Activated T-helper 2 cell treated with anti-CD3 and anti-CD28 coated beads, Interferon-gamma antibody, Interleukin-2, Interleukin-4, amounts not matched to agents 10 μg/mL and 5 μg/mL and 100 μg/mL, durations not matched to agents 14 hours and 24 hours and 36 hours (primary cell): ENCODE measurements around the gene ZNF747. TPM values are rescaled to one million over a fixed set of nuclear protein-coding genes. Genes with fewer than 3 reads are reported as not detected.
"Not testable (repeated sequence)": the region's sequence is repeated elsewhere in the genome, so short reads cannot be mapped to it uniquely, and the experiment has no call there.

Experiments used
- DNase-seq: peaks from one replicate; pipeline ENCODE4 v3.0.0; 2021; ENCODE audit warnings: low spot score
- H3K27ac Mint-ChIP-seq: one replicate; pipeline ENCODE4 v1.8.0; 2021; ENCODE audit warnings: mixed read lengths
- H3K27me3 Mint-ChIP-seq: one replicate; pipeline ENCODE4 v1.8.0; 2021; ENCODE audit warnings: low read depth, mixed read lengths
- H3K36me3 Mint-ChIP-seq: one replicate; pipeline ENCODE4 v1.8.0; 2021; ENCODE audit warnings: low read depth, mixed read lengths
- H3K4me1 Mint-ChIP-seq: one replicate; pipeline ENCODE4 v1.8.0; 2021; ENCODE audit warnings: low read depth, mixed read lengths
- H3K4me3 Mint-ChIP-seq: one replicate; pipeline ENCODE4 v1.8.0; 2021; ENCODE audit warnings: low read depth, mild to moderate bottlenecking, moderate library complexity, mixed read lengths
- H3K9me3 Mint-ChIP-seq: one replicate; pipeline ENCODE4 v1.8.0; 2021; ENCODE audit warnings: mixed read lengths
- intact Hi-C: fragments of 100-400 bp; cut with micrococcal nuclease; formaldehyde crosslinking; loops from one replicate; pipeline ENCODE4 v1.15.1; 2023
- total RNA-seq: library from RNA; stranded (reverse); gene quantifications from 2 replicates; pipeline ENCODE4 v1.2.3, GENCODE V29; 2022

The ZNF747 gene
- total RNA-seq, 1 donor from 2014 or later: 11.8 TPM

DNA sequence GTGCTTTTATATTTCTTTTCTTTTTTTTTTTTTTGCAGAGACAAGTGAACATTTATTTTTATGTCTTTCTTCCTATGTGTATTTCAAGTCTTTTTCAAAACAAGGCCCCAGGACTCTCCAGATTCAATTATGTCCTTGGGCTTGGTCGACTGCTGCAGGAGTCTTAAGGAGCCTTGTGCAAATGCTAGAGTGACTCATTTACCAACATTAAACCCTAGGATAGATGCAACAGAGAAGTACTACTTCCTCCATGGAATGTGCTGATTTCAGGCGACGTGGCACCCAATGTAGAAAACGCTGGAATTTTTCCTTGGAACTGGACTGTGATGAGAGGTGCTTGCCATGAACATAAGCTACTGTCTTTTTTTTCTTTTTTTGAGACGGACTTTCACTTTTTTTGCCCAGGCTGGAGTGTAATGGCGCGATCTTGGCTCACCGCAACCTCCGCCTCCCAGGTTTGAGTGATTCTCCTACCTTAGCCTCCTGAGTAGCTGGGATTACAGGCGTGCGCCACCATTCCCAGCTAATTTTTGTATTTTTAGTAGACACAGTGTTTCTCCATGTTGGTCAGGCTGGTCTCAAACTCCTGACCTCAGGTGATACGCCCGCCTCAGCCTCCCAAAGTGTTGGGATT lies 1.9 kb upstream of the ZNF747 start:
- Mint-ChIP-seq H3K27ac (peak overlapping the region; percentile 100), H3K4me3 (peak overlapping the region; percentile 99), H3K4me1 (peaks cover 21% of the 10 kb centered on the region), H3K36me3 (peaks cover 38% of the 10 kb centered on the region)
- intact Hi-C loops: loop anchor here (5.0 kb wide), 1 partner anchor 91 kb away; no protein-coding TSS in a partner anchor
- DNase-seq, H3K27me3 Mint-ChIP-seq, H3K9me3 Mint-ChIP-seq: not testable (repeated sequence)

DNA sequence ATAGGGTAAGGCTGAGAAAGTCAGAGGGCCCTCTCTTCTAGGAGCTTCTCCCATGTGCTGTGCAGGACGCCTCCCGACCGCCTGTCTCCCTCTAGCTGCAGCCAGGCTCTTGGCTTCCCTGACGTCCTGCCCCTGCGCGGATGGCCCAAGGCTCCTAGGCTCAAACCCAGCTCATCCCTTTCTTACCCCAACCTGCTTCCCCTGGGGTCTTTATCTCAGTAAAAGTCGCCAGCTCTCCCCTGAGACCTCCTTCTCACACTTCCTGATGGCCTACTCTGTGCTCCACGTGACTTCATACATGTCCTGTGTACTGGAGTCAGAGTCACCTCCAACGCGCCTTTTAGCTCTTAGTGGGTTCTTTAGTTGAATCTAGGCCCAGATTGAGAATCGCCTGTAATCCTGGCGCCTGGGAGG lies 1.1 kb upstream of the ZNF747 start:
- Mint-ChIP-seq H3K27ac (peak overlapping the region; percentile 100), H3K4me3 (peak overlapping the region; percentile 99), H3K27me3 (no peaks in the 10 kb centered on the region), H3K36me3 (peaks cover 42% of the 10 kb centered on the region), H3K9me3 (no peaks in the 10 kb centered on the region), H3K4me1 (peaks cover 21% of the 10 kb centered on the region)
- intact Hi-C loops: loop anchor here (1.0 to 5.0 kb wide), 6 partner anchors 8 to 92 kb away; partner anchors contain the start of genes ZNF764 and ZNF785
- DNase-seq: peak; percentile 62

DNA sequence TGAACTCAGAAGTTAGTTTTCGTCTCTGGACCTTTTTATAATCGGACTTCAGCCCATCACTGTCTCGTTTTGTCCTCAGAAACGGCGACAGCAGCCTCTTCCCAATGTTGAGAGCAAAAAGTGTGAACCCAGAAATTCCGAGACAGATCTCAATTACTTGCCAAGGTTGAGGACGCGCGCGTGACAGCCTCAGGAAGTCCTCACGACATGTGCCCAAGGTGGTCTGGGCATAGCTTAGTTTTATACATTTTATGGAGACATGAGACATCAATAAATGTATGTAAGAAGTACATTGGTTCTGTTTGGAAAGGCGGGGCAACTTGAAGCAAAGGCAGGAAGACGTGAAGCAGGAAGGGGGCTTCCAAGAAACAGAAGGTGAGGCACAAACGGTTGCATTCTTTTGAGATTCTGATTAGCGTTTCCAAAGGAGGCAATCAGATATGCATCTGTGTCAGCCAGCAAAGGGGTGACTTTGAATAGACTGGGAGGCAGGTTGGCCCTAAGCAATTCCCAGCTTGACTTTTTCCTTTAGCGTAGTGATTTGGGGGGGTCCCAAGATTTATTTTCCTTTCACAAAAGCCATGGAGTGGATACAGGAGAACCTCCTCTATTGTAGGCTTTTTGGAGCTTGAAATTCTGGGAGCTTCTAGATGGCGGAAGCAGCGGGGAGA lies 583 bp upstream of the ZNF747 start:
- intact Hi-C loops: loop anchor here (1.0 to 5.0 kb wide), 6 partner anchors 8 to 92 kb away; partner anchors contain the start of genes ZNF764 and ZNF785
- Mint-ChIP-seq H3K4me1 (peaks cover 23% of the 10 kb centered on the region), H3K27ac (peak overlapping the region; percentile 100), H3K4me3 (peak overlapping the region; percentile 99), H3K27me3 (no peaks in the 10 kb centered on the region), H3K9me3 (no peaks in the 10 kb centered on the region), H3K36me3 (peaks cover 42% of the 10 kb centered on the region)
- no peak for DNase-seq

DNA sequence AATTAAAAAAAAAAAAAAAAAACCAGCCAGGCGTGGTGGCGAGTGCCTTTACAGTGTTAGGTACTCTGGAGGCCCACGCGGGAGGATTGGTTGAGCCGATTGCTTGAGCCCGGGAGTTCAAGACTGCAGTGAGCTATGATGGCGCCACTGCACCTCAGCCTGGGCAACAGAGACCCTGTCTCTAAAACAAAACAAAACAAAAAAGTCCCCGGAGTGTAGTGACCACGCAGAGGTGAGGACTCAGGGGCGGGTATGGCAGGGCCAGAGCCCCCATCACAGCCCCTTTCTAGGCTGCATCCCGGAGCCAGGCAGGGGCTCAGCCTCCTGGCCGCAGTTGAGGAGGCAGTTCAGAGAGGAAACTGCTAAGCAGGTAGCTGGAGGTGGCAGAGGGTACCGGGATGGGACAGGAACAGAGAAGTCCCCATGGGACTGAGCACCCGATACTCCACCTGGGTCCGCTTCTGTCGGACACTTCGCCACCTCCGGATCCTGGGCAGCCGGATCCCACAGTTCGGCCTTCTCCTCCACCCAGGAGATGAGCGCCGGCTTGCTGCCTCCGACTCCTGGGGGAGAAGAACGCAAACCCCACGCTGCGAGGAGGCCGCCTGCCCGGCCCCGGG lies 800 bp downstream of the ZNF747 start:
- no peak for DNase-seq
- H3K4me1 Mint-ChIP-seq: peaks cover 27% of the 10 kb centered on the region
- intact Hi-C loops: loop anchor here (2.0 kb wide), 1 partner anchor 65 kb away; no protein-coding TSS in a partner anchor
- no peaks in the 10 kb centered on the region for H3K27me3 Mint-ChIP-seq
- peak overlapping the region; percentile 99 for H3K4me3 Mint-ChIP-seq
- peak overlapping the region; percentile 92 for H3K27ac Mint-ChIP-seq
- no peaks in the 10 kb centered on the region for H3K9me3 Mint-ChIP-seq
- H3K36me3 Mint-ChIP-seq: peaks cover 42% of the 10 kb centered on the region

DNA sequence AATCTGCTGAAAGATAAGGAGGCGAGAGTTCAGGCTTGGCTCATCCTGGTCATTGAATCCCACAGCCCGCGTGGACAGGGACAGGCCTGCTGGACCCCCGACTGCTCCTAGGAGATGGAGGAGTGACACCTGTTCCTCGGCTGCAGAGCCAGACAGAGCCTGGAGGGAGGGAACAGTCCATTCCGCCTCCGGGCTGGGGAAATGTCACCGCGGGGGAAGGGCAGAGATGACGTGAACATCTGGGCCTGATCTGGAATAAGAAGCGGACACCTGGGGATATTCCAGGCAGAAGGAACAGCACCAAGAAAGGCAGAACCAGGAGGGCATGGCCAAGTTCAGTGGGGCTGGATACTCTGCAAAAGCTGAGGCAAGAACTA lies 1.5 kb downstream of the ZNF747 start:
- Mint-ChIP-seq H3K9me3 (no peaks in the 10 kb centered on the region), H3K27me3 (no peaks in the 10 kb centered on the region), H3K27ac (peak overlapping the region; percentile 81), H3K4me1 (peaks cover 31% of the 10 kb centered on the region), H3K36me3 (peaks cover 41% of the 10 kb centered on the region), H3K4me3 (peak overlapping the region; percentile 81)
- no peak for DNase-seq
- intact Hi-C loops: no loop called here

DNA sequence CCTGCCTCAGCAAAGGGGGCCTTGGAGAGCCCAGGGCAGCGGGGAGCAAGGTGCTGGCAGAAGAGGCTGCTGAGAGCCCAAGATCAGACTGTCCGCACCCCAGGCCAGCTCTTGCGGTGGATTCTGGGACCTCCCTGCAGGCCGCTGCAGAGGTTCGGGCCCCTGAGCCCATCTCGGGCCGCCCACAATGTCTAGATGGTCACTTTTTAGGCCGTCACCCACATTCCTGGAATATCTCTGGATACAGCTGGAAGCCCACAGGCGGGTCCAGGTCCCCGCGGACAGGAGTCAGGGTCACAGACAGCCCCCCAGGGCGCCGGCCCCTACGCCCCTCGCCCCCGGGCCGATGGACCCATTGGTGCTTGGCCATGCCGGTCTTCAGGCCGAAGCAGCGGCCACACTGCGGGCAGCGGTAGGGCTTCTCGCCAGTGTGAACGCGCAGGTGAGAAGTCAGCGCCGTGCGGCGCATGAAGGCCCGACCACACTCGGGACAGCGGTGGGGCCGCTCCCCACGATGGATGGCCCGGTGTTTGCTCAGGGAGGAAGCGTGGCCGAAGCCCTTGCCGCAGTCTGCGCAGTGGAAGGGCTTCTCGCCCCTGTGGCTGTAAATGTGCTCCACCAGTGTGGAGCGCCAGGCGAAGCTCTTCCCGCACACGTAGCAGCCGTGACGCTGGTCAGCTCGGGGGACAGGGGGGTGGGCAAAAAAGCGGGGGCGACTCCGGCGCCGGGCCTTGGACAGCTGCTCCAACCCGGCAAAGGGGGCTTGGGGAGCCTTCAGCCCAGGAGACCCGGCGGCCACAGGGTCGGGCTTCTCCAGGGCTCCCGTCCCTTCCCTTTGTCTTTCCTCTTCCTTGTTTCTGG lies 2.1 kb downstream of the ZNF747 start:
- no peak for DNase-seq
- no peaks in the 10 kb centered on the region for H3K27me3 Mint-ChIP-seq
- intact Hi-C loops: no loop called here
- peak overlapping the region; percentile 81 for H3K27ac Mint-ChIP-seq
- peaks cover 34% of the 10 kb centered on the region for H3K36me3 Mint-ChIP-seq
- no peaks in the 10 kb centered on the region for H3K9me3 Mint-ChIP-seq
- H3K4me1 Mint-ChIP-seq: peaks cover 33% of the 10 kb centered on the region
- peak overlapping the region; percentile 81 for H3K4me3 Mint-ChIP-seq

DNA sequence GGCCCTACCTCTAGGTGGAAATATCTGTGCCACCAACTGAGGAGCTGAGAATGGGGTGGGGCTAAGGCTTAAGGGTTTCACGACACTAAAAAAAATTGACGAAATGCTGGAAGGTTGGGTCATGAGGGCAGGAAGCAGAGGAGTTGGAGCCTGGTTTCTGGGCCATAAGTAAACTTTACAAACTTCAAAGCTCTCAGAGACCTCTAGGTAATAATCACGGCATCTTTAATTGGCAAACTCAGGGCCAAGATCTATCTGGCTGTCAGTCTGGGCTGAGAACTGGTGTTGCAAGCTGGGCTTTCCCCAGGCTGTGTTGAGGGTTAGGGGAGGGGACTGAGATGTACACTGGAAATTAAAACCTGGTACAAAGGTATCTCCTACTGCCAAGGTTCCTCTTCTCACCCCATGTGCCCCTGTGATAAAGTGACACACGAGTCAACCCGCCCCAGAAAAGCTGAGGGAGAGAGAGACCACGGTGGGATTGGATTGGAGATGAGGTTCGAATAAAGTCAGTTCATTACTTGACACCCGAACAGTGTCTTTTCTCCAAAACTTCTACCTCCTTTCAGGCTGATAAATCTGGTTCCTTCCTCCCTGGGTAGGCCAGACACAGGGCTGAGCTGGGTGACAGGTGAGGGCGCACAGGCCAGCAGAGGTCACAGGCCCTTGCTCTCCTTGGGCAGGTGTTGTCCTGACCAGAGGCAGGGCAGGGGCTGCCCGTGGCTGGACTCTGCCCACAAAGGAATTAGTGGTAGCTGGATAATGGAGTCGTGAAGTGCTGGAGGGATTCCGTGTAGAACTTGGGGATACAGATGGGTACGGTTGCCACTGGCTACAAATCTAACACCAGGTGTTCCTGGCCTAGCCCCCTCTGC lies 4.3 kb downstream of the ZNF747 start:
- Mint-ChIP-seq H3K4me1 (peaks cover 27% of the 10 kb centered on the region), H3K4me3 (no peak overlapping the region), H3K27ac (peak overlapping the region; percentile 22), H3K36me3 (peaks cover 20% of the 10 kb centered on the region), H3K27me3 (no peaks in the 10 kb centered on the region), H3K9me3 (no peaks in the 10 kb centered on the region)
- intact Hi-C loops: no loop called here
- DNase-seq: no peak

DNA sequence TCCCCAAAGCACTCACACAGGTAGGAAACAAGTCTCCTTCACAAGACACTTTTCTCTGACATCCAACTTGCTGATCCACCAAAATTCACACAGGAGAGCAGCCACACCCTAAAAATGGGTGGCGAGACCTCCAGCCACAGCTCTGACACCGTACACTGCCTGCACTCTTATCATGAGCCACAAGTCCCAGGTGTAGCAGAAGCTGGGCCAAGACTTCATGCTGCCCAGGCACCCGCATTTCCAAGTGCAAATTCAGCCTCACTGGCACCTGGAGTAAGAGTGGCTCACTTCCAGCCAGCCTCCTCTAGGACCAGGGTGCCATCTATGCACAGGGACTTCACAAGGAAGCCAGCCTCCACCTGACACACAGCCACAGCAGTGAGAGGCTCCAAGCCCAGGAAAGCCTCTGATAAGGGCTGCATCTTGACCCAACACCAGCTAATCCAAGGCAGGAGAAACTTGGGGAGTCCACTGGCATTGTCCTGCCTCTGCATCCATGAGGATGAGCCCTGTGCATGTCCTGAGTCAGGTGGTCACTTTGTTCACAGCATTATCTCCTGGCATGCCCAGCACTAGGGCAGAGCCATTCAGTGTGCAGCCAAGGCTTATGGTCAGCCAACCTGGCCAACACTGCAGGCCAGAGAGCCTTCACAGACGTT lies 5.7 kb downstream of the ZNF747 start:
- Mint-ChIP-seq H3K27ac (no peak overlapping the region), H3K36me3 (peaks cover 14% of the 10 kb centered on the region), H3K9me3 (no peaks in the 10 kb centered on the region), H3K27me3 (no peaks in the 10 kb centered on the region), H3K4me1 (peaks cover 24% of the 10 kb centered on the region), H3K4me3 (peak overlapping the region; percentile 30)
- DNase-seq: no peak
- intact Hi-C loops: loop anchor here (5.0 kb wide), 3 partner anchors 82 to 157 kb away; partner anchors contain the start of genes DCTPP1, MYL11, SEPHS2 and TBC1D10B

DNA sequence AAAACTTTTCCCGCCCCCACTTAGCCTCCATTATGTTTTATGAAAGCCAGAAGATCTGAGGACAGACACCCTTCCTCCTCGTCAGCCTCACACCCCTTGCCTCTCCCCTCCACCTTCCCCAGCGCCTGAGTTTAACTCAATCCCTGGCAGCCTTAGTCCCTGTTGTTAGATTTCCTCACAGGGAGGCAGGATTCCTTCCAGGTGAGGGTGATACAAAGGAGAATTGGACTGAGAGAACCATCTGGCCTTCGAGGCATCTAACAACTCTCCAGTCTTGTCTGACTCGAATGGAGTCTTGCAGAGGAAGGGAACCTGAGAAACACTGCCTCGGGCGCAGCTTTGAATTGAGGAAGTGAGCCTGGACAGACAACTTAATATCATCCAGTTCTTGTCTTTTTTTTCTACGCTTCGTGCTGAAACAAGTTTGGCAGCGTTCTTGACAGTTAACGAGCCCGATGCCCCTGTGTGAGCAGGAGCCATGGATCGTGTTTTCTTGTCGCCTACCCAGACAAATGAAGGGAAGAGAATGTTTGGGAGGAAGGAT lies 7.0 kb downstream of the ZNF747 start:
- intact Hi-C loops: loop anchor here (1.0 to 5.0 kb wide), 7 partner anchors 8 to 155 kb away; partner anchors contain the start of genes DCTPP1, FBRS, ITGAL and MYL11
- H3K9me3 Mint-ChIP-seq: no peaks in the 10 kb centered on the region
- peaks cover 11% of the 10 kb centered on the region for H3K36me3 Mint-ChIP-seq
- no peak for DNase-seq
- peak overlapping the region; percentile 84 for H3K4me3 Mint-ChIP-seq
- H3K27ac Mint-ChIP-seq: peak overlapping the region; percentile 67
- peaks cover 20% of the 10 kb centered on the region for H3K4me1 Mint-ChIP-seq
- no peaks in the 10 kb centered on the region for H3K27me3 Mint-ChIP-seq

DNA sequence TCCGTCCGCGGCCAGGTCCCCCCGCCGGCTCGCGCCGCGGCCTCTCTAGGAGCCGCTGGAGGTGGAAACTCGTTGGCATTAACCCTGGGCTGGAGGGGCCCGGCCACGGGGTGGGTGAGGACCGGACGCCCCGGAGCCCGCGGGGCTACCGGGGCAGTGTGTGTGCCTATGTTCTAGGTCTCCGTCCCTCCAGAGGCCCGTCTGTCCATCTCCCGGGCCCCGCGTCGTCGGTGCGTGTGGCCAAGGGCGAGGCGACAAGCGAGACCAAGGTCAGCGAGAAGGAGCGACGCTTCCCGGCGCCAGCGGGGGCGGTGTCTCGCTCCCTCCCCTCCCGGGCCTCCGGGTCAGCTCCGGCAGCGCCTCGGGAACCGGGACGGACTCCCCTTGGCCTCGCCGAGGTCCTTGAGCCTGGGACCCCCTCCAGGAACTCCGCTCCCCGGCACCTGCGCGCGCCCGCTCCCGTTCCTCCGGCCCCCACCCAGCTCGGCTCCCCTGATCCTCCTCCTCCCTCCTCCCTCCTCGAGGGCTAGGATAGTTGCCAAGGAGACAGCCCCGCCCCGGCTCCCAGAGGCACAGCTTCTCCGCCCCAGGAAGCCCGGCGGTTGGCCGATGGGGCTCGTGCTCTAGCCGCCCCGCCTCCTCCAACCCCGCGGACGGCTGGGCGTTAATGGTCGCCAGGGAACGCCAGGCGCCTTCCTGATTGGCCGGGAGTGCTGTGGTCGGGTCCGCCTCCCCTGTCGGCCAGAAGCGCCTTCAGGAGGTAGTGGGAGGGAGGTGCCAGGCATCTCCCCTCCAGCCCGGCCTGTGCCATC lies 7.6 kb downstream of the ZNF747 start:
- peaks cover 14% of the 10 kb centered on the region for H3K36me3 Mint-ChIP-seq
- no peaks in the 10 kb centered on the region for H3K27me3 Mint-ChIP-seq
- no peaks in the 10 kb centered on the region for H3K9me3 Mint-ChIP-seq
- peak; percentile 94 for DNase-seq
- H3K27ac Mint-ChIP-seq: peak overlapping the region; percentile 67
- peak overlapping the region; percentile 84 for H3K4me3 Mint-ChIP-seq
- intact Hi-C loops: loop anchor here (1.0 to 5.0 kb wide), 7 partner anchors 8 to 155 kb away; partner anchors contain the start of genes DCTPP1, FBRS, ITGAL and MYL11
- peaks cover 23% of the 10 kb centered on the region for H3K4me1 Mint-ChIP-seq
